AG04449 (cell line): Measurements from ENCODE around the gene CC2D1A.
"Not testable (repeated sequence)": the region's sequence is repeated elsewhere in the genome, so short reads cannot be mapped to it uniquely, and the experiment has no call there.

Source experiments
- CTCF ChIA-PET: fragments of 350-600 bp; formaldehyde crosslinking; extraction: SDS; loops from one replicate; lab custom pipeline; 2021; ENCODE audit warnings: antibody characterized with exemption; lab: Yijun Ruan, JAX
- POLR2A ChIA-PET: fragments of 400-600, 350-600 bp; formaldehyde crosslinking; extraction: SDS; loops from one replicate; lab custom pipeline; 2020; ENCODE audit warnings: antibody characterized with exemption, inconsistent platforms; lab: Yijun Ruan, JAX
- DNase-seq: peaks from one replicate; pipeline ENCODE4 v3.0.0-alpha.2; 2010; ENCODE audit warnings: low read depth, low spot score
- H3K4me3 ChIP-seq: 2 replicates; pipeline ENCODE4 v1.5.1; 2011; ENCODE audit warnings: low read depth, mild to moderate bottlenecking, control low read depth, low read length
- CTCF ChIP-seq: IDR thresholded peaks from one replicate; pipeline ENCODE4 v1.5.1; 2011; ENCODE audit warnings: mild to moderate bottlenecking, moderate library complexity, low read length, control low read depth, inconsistent platforms; ENCODE audit not compliant: insufficient read depth; ENCODE audit errors: missing control alignments

The CC2D1A gene

GRCh38 chr19:13965377-13965896, 59.4 kb downstream of the CC2D1A start:
- no peak for DNase-seq
- ChIA-PET CTCF (no interaction called here), POLR2A (no interaction called here)
- no peak overlapping the region for H3K4me3 ChIP-seq
- no peak for TF ChIP-seq CTCF

GRCh38 chr19:13965926-13966683, 60.1 kb downstream of the CC2D1A start:
- H3K4me3 ChIP-seq: no peak overlapping the region
- POLR2A ChIA-PET: no interaction called here
- TF ChIP-seq CTCF: no peak
- DNase-seq: no peak
- CTCF ChIA-PET: no interaction called here

- no peak for DNase-seq
- CTCF ChIA-PET: no interaction called here
- POLR2A ChIA-PET: no interaction called here
- no peak for TF ChIP-seq CTCF
- H3K4me3 ChIP-seq: no peak overlapping the region
Observed at GRCh38 chr19:13966684-13967128, 60.7 kb downstream of the CC2D1A start.

GRCh38 chr19:13967206-13967605, 61.2 kb downstream of the CC2D1A start:
- CTCF ChIA-PET, POLR2A ChIA-PET, H3K4me3 ChIP-seq, DNase-seq: not testable (repeated sequence)

GRCh38 chr19:13968383-13968935, 62.5 kb downstream of the CC2D1A start:
- POLR2A ChIA-PET: no interaction called here
- no peak overlapping the region for H3K4me3 ChIP-seq
- no peak for TF ChIP-seq CTCF
- CTCF ChIA-PET: no interaction called here
- DNase-seq: no peak

GRCh38 chr19:13968999-13969398, 63.0 kb downstream of the CC2D1A start:
- TF ChIP-seq CTCF: no peak
- ChIA-PET CTCF (no interaction called here), POLR2A (no interaction called here)
- H3K4me3 ChIP-seq: no peak overlapping the region
- no peak for DNase-seq
